NCI-H1092 treated with DMSO at 0.1 percent for 48 hours (cell line): Measurements from ENCODE around the gene NOP53.
A peak's percentile ranks its signal among the peaks of the same experiment; 100 is the strongest.
"Not testable (repeated sequence)": the region's sequence is repeated elsewhere in the genome, so short reads cannot be mapped to it uniquely, and the experiment has no call there.

Experiments
- DNase-seq: peaks from one replicate; lab custom pipeline; 2025; lab: John Stamatoyannopoulos, UW

NOP53 gene

DNA sequence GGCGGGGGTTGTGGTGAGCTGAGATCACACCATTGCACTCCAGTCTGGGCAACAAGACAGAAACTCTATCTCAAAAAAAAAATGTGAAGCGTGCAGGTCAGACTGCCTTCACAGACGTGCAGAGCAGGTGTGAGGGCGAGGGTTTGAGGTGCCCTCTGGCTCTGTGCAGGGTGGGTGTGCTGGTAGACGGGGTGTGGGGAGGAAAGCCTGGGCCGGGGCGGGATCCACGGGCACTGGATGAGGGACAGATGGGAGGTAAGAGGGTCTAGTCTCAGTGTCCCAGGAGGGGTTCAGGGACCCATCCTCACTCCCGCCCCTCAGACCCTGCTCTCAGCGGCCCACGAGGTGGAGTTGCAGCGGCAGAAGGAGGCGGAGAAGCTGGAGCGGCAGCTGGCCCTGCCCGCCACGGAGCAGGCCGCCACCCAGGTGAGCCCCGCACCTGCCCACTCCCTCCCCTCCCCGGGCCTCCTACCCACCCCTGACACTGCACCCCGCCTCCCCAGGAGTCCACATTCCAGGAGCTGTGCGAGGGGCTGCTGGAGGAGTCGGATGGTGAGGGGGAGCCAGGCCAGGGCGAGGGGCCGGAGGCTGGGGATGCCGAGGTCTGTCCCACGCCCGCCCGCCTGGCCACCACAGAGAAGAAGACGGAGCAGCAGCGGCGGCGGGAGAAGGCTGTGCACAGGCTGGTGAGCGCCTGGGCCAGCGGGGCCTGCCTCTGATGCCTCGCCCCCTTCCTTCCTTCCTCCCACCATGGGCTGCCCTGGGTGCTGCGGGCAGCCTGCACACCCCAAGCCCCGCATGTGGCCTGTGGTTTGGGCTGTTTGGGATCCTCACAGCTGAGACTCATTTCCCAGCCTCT, 9.1 kb downstream of the NOP53 start:
- DNase-seq, result no peak

GRCh38 chr19:47755065-47755761, 9.9 kb downstream of the NOP53 start:
- DNase-seq, result no peak

GRCh38 chr19:47755762-47756626, 10.6 kb downstream of the NOP53 start:
- DNase-seq, result no peak

DNA sequence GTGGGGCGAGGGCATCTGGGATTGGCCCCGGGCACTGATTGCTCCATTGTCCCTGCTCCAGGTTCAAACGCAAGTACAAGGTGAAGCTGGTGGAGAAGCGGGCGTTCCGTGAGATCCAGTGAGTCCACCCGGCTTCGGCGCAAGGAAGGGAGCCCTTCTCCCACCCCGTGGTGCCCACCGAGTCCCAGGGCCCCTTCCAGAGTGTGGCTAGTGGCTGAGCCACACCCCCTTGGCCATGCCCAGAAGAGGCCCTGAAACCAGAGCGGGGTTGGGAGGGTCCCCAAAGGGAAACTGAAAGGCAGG, 11.2 kb downstream of the NOP53 start:
- no peak for DNase-seq

GRCh38 chr19:47756953-47757608, 11.7 kb downstream of the NOP53 start:
- DNase-seq, result no peak

DNA sequence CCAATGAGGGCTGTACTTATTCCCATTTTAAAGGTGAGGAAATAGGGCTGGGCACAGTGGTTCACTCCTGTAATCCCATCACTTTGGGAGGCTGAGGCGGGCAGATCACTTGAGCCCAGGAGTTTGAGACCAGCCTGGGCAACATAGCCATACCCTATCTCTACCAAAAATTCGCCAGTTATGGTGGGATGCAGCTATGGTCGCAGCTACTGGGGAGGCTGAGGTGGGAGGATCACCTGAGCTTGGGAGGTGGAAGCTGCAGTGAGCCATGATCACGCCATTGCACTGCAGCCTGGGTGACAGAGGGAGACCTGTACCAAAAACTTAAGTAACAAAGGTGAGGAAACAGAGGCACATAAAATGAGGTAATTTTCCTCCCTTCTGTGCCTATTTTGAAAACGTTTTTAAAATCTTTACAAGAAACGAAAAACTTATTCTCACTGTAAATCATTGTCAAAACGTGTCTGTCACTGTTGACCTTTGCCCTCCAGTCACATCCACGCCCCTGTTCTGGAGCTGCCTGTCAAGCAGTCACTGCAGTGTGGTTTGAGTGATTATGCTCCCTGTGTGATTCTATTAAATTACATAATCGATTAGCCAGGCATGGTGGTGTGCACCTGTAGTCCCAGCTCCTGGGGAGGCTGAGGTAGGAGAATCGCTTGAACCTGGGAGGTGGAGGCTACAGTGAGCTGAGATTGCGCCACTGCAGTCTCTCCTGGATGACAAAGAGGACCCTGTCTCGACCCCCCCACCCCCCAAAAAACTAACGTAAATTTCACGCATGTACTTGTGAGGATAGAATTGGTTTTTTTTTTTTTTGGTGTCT, 12.5 kb downstream of the NOP53 start:
- DNase-seq, result no peak

GRCh38 chr19:47758443-47758804, 13.1 kb downstream of the NOP53 start:
- no peak for DNase-seq

- DNase-seq, result no peak
Observed at GRCh38 chr19:47760632-47760999, 15.3 kb downstream of the NOP53 start.

- no peak for DNase-seq
Observed at GRCh38 chr19:47761566-47761965, 16.2 kb downstream of the NOP53 start.

DNA sequence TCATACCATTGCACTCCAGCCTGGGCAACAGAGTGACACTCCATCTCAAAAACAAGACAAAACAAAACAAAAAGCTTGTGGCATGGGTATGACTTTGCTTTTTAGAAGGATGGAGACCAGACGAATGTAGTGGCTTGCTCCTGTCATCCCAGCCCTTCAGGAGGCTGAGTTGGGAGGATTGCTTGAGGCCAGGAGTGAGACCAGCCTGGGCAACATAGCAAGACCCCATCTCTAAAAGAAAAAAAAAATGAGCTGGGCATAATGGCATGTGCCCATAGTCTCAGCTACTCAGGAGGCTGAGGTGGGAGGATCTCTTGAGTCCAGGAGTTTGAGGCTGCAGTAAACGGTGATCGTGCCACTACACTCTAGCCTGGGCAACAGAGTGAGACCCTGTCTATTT, 16.8 kb downstream of the NOP53 start:
- DNase-seq, result no peak

DNA sequence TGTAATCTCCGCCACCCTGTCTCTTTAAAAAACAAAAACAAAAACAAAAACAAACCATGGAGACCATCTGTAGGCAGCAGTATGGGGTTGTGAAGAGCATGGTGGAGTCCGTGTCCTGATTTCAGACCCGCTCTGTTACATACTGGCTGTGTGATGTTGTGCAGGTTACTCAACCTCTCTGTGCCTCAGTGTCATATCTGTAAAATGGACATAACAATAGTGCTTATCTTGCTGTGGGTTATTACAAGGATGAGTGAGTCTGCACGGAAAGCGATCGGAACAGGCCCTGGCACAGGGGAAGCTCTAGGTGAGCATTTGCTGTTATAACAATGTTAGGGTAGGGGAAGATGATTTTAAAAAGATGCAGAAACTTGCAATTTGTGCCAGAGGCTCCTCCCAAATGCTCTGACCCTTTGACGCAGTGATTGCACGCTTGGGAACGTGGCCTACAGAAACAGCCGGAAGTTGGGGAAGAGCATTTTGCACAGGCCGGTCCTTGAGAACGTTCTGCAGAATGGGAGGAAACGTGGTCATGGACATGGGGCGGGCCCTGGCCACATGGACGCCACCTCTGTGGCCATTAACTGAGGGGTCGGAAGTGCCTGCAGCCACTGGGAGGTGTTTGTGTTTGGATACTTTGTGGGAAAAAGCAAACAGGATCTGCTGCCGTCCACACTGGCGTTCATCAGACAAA, 17.4 kb downstream of the NOP53 start:
- no peak for DNase-seq

- DNase-seq, result not testable (repeated sequence)
Observed at GRCh38 chr19:47764705-47765104, 19.4 kb downstream of the NOP53 start.

DNA sequence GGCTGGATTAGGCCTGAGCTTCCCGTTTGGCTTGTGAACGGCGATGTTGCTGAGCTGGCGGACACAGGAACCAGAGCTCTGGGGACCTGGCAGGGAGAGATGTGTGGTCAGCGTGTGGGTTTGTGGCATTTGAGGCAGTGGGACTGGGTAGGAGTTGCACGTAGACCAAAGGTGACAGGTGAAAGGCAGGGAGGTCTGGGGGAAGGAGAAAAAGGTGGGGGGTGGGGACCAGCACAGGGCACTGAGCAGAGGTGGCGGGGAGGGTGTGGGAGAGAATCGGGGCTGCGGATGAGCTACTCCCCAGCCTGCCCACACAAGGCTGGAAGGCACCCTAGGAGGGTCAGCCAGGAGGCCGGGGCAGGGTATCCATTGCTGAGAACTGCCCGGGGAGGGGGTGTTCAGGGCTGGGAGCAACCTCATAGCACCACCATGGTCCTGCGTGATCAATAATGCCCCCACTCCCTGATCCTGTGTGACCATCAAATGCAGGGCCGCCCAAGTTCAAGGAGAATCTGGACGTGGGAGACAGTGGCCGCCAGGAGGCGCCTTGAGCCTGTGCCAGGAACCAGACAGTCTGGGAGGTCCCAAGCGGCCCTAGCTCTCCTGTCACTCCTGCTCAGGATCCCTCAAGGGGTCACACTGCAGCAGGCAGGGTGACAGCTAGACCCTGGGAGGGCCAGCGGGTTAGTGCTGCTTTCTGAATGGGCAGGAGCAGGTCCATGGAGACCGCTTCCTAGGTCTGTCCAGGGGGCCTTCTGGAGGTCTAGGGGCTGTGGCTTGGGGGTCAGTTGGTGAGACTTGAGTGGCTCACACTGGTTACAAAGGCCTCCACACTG, 20.4 kb downstream of the NOP53 start:
- peak; percentile 6 for DNase-seq

DNA sequence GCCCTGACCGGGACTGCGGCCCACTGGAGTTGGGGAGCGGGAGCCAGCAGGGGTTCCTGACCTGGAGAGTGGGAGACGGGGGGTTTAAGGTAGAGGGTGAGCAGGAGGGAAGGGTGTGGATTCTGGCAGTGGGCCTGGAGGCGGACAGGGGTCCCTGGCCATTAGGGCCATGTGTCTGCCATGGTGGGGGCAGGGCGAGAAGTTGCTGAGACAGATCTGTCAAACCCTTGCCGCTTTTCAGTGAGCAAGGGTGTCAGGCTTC, 20.9 kb downstream of the NOP53 start:
- no peak for DNase-seq

- no peak for DNase-seq
Observed at GRCh38 chr19:47766670-47767069, 21.3 kb downstream of the NOP53 start.

DNA sequence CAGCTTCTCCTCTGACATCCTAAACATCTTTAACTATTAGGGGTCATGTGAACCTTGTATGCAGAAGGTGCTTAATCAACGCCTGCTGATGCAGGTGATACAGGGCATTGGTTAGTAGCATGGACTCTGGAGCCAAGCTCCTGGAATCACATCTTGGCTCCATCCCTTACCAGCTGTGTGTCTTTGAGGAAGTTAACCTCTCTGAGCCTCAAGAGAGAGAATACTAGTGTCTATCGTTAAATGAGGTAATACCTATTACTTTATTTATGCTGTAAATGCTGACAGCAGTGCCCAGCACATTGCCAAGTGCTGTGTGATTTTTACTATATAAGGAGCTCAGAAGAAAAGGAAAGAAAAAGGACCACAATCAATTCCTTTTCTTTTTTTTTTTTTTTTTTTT, 22.0 kb downstream of the NOP53 start:
- DNase-seq, result no peak

DNA sequence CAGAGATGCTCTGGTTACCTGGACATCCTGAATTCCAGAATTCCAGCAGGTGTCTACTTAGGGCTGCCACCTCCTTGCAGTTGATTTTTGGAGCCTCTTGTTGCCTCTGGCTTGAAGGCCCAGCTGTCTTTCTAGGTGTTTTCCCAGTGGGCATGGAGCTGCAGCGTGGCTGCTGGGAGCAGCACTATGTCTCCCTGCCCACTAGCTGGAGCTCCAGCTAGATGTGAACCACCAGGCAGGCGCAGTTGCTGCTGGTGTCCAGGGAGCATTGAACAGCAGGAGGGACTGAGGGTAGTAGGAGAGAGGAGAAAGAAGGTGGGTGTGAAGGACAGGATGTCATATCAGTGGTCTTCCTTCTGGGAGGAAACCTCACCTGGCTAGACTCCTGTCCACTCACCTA, 23.3 kb downstream of the NOP53 start:
- no peak for DNase-seq

DNA sequence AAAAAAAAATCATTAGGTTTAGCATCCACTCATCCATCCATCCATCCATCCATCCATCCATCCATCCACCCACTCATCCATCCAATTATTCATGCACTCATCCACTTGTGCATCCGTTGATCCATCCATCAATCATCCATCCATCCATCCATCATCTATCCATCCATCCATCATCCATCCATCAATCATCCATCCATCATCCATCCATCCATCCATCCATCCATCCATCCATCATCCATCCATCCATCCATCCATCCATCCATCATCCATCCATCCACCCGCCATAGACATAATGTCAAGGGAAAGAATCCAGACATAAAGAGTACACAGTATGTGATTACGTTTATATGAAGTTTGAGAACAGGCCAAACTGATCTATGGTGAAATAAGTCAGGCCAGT, 24.2 kb downstream of the NOP53 start:
- DNase-seq, result no peak

DNA sequence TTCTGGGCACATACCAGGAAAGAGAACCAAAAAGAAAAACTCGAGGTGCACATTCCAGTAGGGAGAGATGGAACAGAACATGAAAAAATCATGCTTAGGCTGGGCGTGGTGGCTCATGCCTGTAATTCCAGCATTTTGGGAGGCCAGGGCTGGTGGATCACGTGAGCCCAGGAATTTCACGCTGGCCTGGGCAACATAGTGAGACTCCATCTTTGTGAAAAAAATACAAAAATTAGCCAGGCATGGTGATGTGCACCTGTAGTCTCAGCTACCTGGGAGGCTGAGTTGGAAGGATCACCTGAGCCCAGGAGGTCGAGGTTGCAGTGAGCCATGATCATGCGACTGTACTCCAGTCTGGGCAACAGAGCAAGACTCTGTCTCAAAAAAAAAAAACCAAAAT, 25.9 kb downstream of the NOP53 start:
- not testable (repeated sequence) for DNase-seq

DNA sequence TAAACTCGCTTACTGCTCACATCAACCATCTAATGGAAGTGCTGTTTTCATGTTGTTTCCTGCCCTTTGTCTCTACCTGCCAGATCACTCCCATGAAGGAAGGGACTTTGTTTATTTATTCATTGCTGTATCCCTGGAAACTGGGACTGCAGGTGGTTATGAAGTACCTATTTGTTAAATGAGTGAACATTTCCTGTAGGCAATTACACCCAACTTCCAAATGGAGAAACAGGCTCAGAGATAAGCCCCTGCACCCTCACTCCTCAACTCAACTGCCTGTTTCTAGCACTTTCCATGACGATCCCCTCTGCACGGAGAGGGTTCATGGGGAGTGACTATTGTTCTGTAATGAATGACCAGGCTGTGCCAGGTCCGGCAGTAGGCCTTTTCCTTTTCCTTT, 31.2 kb downstream of the NOP53 start:
- peak; percentile 77 for DNase-seq
